CD4-positive, CD25-positive, alpha-beta regulatory T cell (primary cell): ENCODE data around the gene MRTFA. TPM values are rescaled to one million over a fixed set of nuclear protein-coding genes. Genes with fewer than 3 reads are reported as not detected.

Source experiments
- ATAC-seq, 2 donors: fragments of 150-1000 bp; cut with Tn5 transposase; one replicate each; pipeline ENCODE4 v1.10.0; 2021; ENCODE audit warnings: low read depth in 2 of 2, moderate number of reproducible peaks in 2 of 2, moderate library complexity in 1 of 2
- DNase-seq, 3 donors: peaks; one replicate each; pipeline versions ENCODE4 v3.0.0 to v3.0.0-alpha.2; 2012 to 2022; ENCODE audit warnings: mixed read lengths in 1 of 3
- H3K27ac ChIP-seq: one replicate; pipeline ENCODE4 v1.7.0; 2013; ENCODE audit warnings: mild to moderate bottlenecking, low read length; ENCODE audit not compliant: insufficient read depth, poor library complexity, severe bottlenecking
- H3K27me3 ChIP-seq: one replicate; pipeline ENCODE4 v1.7.0; 2013; ENCODE audit warnings: low read length; ENCODE audit not compliant: control insufficient read depth, insufficient read depth
- H3K36me3 ChIP-seq: one replicate; pipeline ENCODE4 v1.7.0; 2013; ENCODE audit warnings: mild to moderate bottlenecking, low read length, moderate library complexity; ENCODE audit not compliant: control insufficient read depth, insufficient read depth
- H3K4me1 ChIP-seq: 2 replicates; pipeline ENCODE4 v1.7.0; 2013; ENCODE audit warnings: mild to moderate bottlenecking, low read length; ENCODE audit not compliant: insufficient read depth, control insufficient read depth, poor library complexity, severe bottlenecking
- H3K4me3 ChIP-seq: one replicate; pipeline ENCODE4 v1.7.0; 2013; ENCODE audit warnings: low read depth, mild to moderate bottlenecking, low read length, moderate library complexity
- H3K9me3 ChIP-seq, 2 experiments: 1 replicate in 1 of 2; 2 replicates in 1 of 2; pipeline ENCODE4 v1.7.0; 2013; ENCODE audit warnings: low read length in 2 of 2, mild to moderate bottlenecking in 1 of 2, moderate library complexity in 1 of 2; ENCODE audit not compliant: control insufficient read depth in 2 of 2
- H3K27ac Mint-ChIP-seq, 3 donors: one replicate each; pipeline ENCODE4 v1.8.0; 2020 to 2022; ENCODE audit warnings: mild to moderate bottlenecking in 3 of 3, mixed read lengths in 3 of 3, moderate library complexity in 2 of 3
- H3K27me3 Mint-ChIP-seq: one replicate; pipeline ENCODE4 v1.8.0; 2022; ENCODE audit warnings: mild to moderate bottlenecking, mixed read lengths
- H3K36me3 Mint-ChIP-seq: one replicate; pipeline ENCODE4 v1.8.0; 2020; ENCODE audit warnings: mixed read lengths
- H3K4me1 Mint-ChIP-seq, 4 donors: one replicate each; pipeline ENCODE4 v1.8.0; 2020 to 2022; ENCODE audit warnings: mixed read lengths in 4 of 4, mild to moderate bottlenecking in 1 of 4
- H3K4me3 Mint-ChIP-seq, 4 donors: one replicate each; pipeline ENCODE4 v1.8.0; 2020 to 2022; ENCODE audit warnings: mild to moderate bottlenecking in 4 of 4, mixed read lengths in 4 of 4, moderate library complexity in 3 of 4
- H3K9me3 Mint-ChIP-seq, 7 donors: one replicate each; pipeline ENCODE4 v1.8.0; 2020 to 2022; ENCODE audit warnings: mixed read lengths in 7 of 7, mild to moderate bottlenecking in 3 of 7, moderate library complexity in 2 of 7
- polyA plus RNA-seq, 4 donors: library from polyadenylated mRNA; unstranded; fragments of 300-500 nt; fragmentation: Illumina TruSeq; gene quantifications; one replicate each; pipeline ENCODE4 v1.2.3, GENCODE V29; 2021
- total RNA-seq: library from RNA; stranded (reverse); gene quantifications from one replicate; pipeline ENCODE4 v1.2.3, GENCODE V29; 2022

MRTFA gene
- total and polyA plus RNA-seq, 5 donors from 2014 or later, result 11.3 to 94.5 (median 16.4) TPM

- Mint-ChIP-seq H3K4me1 (peaks cover 31 to 92% (median 67%) of the 10 kb centered on the region in 4 donors), H3K9me3 (peaks cover 0 to 2% (median 0%) of the 10 kb centered on the region in 7 donors), H3K4me3 (no peak overlapping the region)
Measured at GRCh38 chr22:40444178-40444831, 192.2 kb downstream of the MRTFA start.

GRCh38 chr22:40443732-40444131 lies 192.8 kb downstream of the MRTFA start:
- H3K27me3 Mint-ChIP-seq, result no peaks in the 10 kb centered on the region
- DNase-seq, result no peak
- peak overlapping the region; percentile 26 to 81 (median 76) for H3K27ac Mint-ChIP-seq
- H3K4me1 Mint-ChIP-seq, result peaks cover 29 to 92% (median 66%) of the 10 kb centered on the region in 4 donors
- no peak overlapping the region for H3K4me3 Mint-ChIP-seq
- Histone ChIP-seq H3K27ac (no peak overlapping the region), H3K27me3 (no peaks in the 10 kb centered on the region), H3K4me3 (no peak overlapping the region), H3K36me3 (peaks cover 29% of the 10 kb centered on the region), H3K4me1 (peaks cover 11% of the 10 kb centered on the region), H3K9me3 (no peaks in the 10 kb centered on the region)
- H3K36me3 Mint-ChIP-seq, result peaks cover 35% of the 10 kb centered on the region
- H3K9me3 Mint-ChIP-seq, result peaks cover 0 to 2% (median 0%) of the 10 kb centered on the region in 7 donors
- ATAC-seq, result no peak

More at GRCh38 chr22:40444178-40444831, 192.2 kb downstream of the MRTFA start:
- Mint-ChIP-seq H3K27ac (peak overlapping the region; percentile 26 to 81 (median 76)), H3K27me3 (no peaks in the 10 kb centered on the region), H3K36me3 (peaks cover 35% of the 10 kb centered on the region)
- Histone ChIP-seq H3K9me3 (no peaks in the 10 kb centered on the region), H3K27ac (no peak overlapping the region), H3K4me1 (peaks cover 14% of the 10 kb centered on the region), H3K36me3 (peaks cover 28% of the 10 kb centered on the region), H3K4me3 (no peak overlapping the region), H3K27me3 (no peaks in the 10 kb centered on the region)
- DNase-seq (no peak), ATAC-seq (no peak)

GRCh38 chr22:40441761-40442390 lies 194.6 kb downstream of the MRTFA start:
- no peaks in the 10 kb centered on the region for H3K27me3 ChIP-seq
- peak overlapping the region; percentile 58 to 89 (median 62) for H3K27ac Mint-ChIP-seq
- H3K27ac ChIP-seq, result no peak overlapping the region
- H3K4me3 Mint-ChIP-seq, result no peak overlapping the region
- ATAC-seq (no peak), DNase-seq (no peak)
- peaks cover 31% of the 10 kb centered on the region for H3K36me3 Mint-ChIP-seq
- no peaks in the 10 kb centered on the region for H3K9me3 ChIP-seq
- H3K9me3 Mint-ChIP-seq, result peaks cover 0 to 2% (median 0%) of the 10 kb centered on the region in 7 donors
- H3K36me3 ChIP-seq, result peaks cover 29% of the 10 kb centered on the region
- no peak overlapping the region for H3K4me3 ChIP-seq
- no peaks in the 10 kb centered on the region for H3K27me3 Mint-ChIP-seq
- peaks cover 29 to 93% (median 70%) of the 10 kb centered on the region in 4 donors for H3K4me1 Mint-ChIP-seq
- H3K4me1 ChIP-seq, result peaks cover 12% of the 10 kb centered on the region

- peaks cover 23 to 66% (median 48%) of the 10 kb centered on the region in 4 donors for H3K4me1 Mint-ChIP-seq
- H3K4me3 Mint-ChIP-seq, result peak overlapping the region in 2 of 4 donors; percentile 16 to 20
- no peaks in the 10 kb centered on the region for H3K27me3 ChIP-seq
- peaks cover 18% of the 10 kb centered on the region for H3K36me3 Mint-ChIP-seq
- peaks cover 11% of the 10 kb centered on the region for H3K4me1 ChIP-seq
- no peaks in the 10 kb centered on the region for H3K9me3 Mint-ChIP-seq
- peak overlapping the region; percentile 27 for H3K27ac ChIP-seq
- H3K27me3 Mint-ChIP-seq, result no peaks in the 10 kb centered on the region
- no peaks in the 10 kb centered on the region for H3K9me3 ChIP-seq
- peak overlapping the region; percentile 56 to 89 (median 78) for H3K27ac Mint-ChIP-seq
- peak in 2 of 3 donors; percentile 66 to 84 for DNase-seq
- ATAC-seq, result peak; percentile 62 to 63
- peaks cover 52% of the 10 kb centered on the region for H3K36me3 ChIP-seq
- no peak overlapping the region for H3K4me3 ChIP-seq
Measured at GRCh38 chr22:40436505-40437431, 199.8 kb downstream of the MRTFA start.

DNA sequence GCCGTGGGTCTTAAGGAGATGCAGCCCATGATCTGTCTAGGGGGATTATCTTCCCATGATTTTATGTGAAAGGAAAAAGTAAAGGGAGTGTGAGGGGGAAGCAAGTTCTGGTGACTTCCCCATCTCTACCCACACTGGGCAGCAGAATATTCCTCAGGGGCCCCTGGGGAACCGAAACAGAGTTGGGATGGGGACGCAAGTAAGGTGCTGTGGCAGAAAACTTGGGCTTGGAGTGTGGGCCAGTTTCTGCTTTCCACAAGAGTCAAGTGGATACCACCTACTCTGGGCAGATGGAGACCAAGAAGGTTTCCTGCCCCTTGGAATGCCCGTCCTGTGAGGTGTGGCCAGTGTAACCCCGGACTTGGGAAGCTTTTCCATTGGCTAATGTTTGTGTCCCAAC lies 201.8 kb downstream of the MRTFA start:
- no peak overlapping the region for H3K4me3 Mint-ChIP-seq
- ATAC-seq (no peak), DNase-seq (no peak)
- peaks cover 16 to 55% (median 38%) of the 10 kb centered on the region in 4 donors for H3K4me1 Mint-ChIP-seq
- Histone ChIP-seq H3K4me3 (no peak overlapping the region), H3K4me1 (peaks cover 11% of the 10 kb centered on the region), H3K27me3 (no peaks in the 10 kb centered on the region), H3K36me3 (peaks cover 55% of the 10 kb centered on the region), H3K9me3 (no peaks in the 10 kb centered on the region), H3K27ac (no peak overlapping the region)
- peak overlapping the region in 1 of 3 donors; percentile 26 for H3K27ac Mint-ChIP-seq
- H3K27me3 Mint-ChIP-seq, result no peaks in the 10 kb centered on the region
- no peaks in the 10 kb centered on the region for H3K9me3 Mint-ChIP-seq
- H3K36me3 Mint-ChIP-seq, result peaks cover 24% of the 10 kb centered on the region

- Histone ChIP-seq H3K27me3 (no peaks in the 10 kb centered on the region), H3K27ac (no peak overlapping the region), H3K36me3 (peaks cover 61% of the 10 kb centered on the region), H3K4me1 (peaks cover 11% of the 10 kb centered on the region), H3K9me3 (no peaks in the 10 kb centered on the region), H3K4me3 (no peak overlapping the region)
- Mint-ChIP-seq H3K4me3 (no peak overlapping the region), H3K27ac (peak overlapping the region in 1 of 3 donors; percentile 26), H3K36me3 (peaks cover 25% of the 10 kb centered on the region), H3K4me1 (peaks cover 17 to 52% (median 34%) of the 10 kb centered on the region in 4 donors), H3K9me3 (no peaks in the 10 kb centered on the region), H3K27me3 (no peaks in the 10 kb centered on the region)
- ATAC-seq (no peak), DNase-seq (no peak)
Measured at GRCh38 chr22:40434106-40434505, 202.4 kb downstream of the MRTFA start.

GRCh38 chr22:40433416-40434090 lies 203.0 kb downstream of the MRTFA start:
- Histone ChIP-seq H3K36me3 (peaks cover 65% of the 10 kb centered on the region), H3K27ac (no peak overlapping the region), H3K27me3 (no peaks in the 10 kb centered on the region), H3K4me3 (no peak overlapping the region), H3K4me1 (peaks cover 11% of the 10 kb centered on the region), H3K9me3 (no peaks in the 10 kb centered on the region)
- no peaks in the 10 kb centered on the region for H3K9me3 Mint-ChIP-seq
- H3K4me3 Mint-ChIP-seq, result no peak overlapping the region
- peaks cover 31% of the 10 kb centered on the region for H3K36me3 Mint-ChIP-seq
- H3K4me1 Mint-ChIP-seq, result peaks cover 20 to 51% (median 31%) of the 10 kb centered on the region in 4 donors
- H3K27me3 Mint-ChIP-seq, result no peaks in the 10 kb centered on the region
- no peak for ATAC-seq
- peak overlapping the region in 1 of 3 donors; percentile 48 for H3K27ac Mint-ChIP-seq
- no peak for DNase-seq
